ENCODE data around the gene CCDC9.
"Not testable (repeated sequence)": the region's sequence is repeated elsewhere in the genome, so short reads cannot be mapped to it uniquely, and the experiment has no call there.

The CCDC9 gene

GRCh38 chr19:47231215-47232054 is 24.9 kb upstream of the CCDC9 start:
- peak in 2 of 3 experiments; percentile 73 to 78 for DNase-seq (ENCODE audit: low read depth in 2 of 3, low spot score in 2 of 3)

- no peak for DNase-seq (ENCODE audit: low read depth in 2 of 3, low spot score in 2 of 3)
Measured at GRCh38 chr19:47232422-47233211, 23.7 kb upstream of the CCDC9 start.

- DNase-seq (ENCODE audit: low read depth in 2 of 3, low spot score in 2 of 3), result no peak
Measured at GRCh38 chr19:47236072-47236675, 20.2 kb upstream of the CCDC9 start.

GRCh38 chr19:47239152-47239551 is 17.2 kb upstream of the CCDC9 start:
- DNase-seq (ENCODE audit: low read depth in 2 of 3, low spot score in 2 of 3), result no peak

- DNase-seq (ENCODE audit: low read depth in 2 of 3, low spot score in 2 of 3), result no peak
Measured at GRCh38 chr19:47239610-47240296, 16.6 kb upstream of the CCDC9 start.

GRCh38 chr19:47240556-47240955 is 15.8 kb upstream of the CCDC9 start:
- DNase-seq (ENCODE audit: low read depth in 2 of 3, low spot score in 2 of 3), result no peak

GRCh38 chr19:47240996-47241918 is 15.1 kb upstream of the CCDC9 start:
- peak in 1 of 3 experiments; percentile 53 for DNase-seq (ENCODE audit: low read depth in 2 of 3, low spot score in 2 of 3)

GRCh38 chr19:47241919-47242577 is 14.3 kb upstream of the CCDC9 start:
- DNase-seq (ENCODE audit: low read depth in 2 of 3, low spot score in 2 of 3), result no peak

- no peak for DNase-seq (ENCODE audit: low read depth in 2 of 3, low spot score in 2 of 3)
Measured at GRCh38 chr19:47243364-47243775, 13.0 kb upstream of the CCDC9 start.

- peak; percentile 83 to 92 (median 91) for DNase-seq (ENCODE audit: low read depth in 2 of 3, low spot score in 2 of 3)
Measured at GRCh38 chr19:47243776-47244547, 12.4 kb upstream of the CCDC9 start.

- peak in 2 of 3 experiments; percentile 78 to 83 for DNase-seq (ENCODE audit: low read depth in 2 of 3, low spot score in 2 of 3)
Measured at GRCh38 chr19:47247308-47247990, 8.9 kb upstream of the CCDC9 start.

- DNase-seq (ENCODE audit: low read depth in 2 of 3, low spot score in 2 of 3), result not testable (repeated sequence)
Measured at GRCh38 chr19:47253016-47253415, 3.3 kb upstream of the CCDC9 start.

- no peak for DNase-seq (ENCODE audit: low read depth in 2 of 3, low spot score in 2 of 3)
Measured at GRCh38 chr19:47253467-47253881, 2.9 kb upstream of the CCDC9 start.

- no peak for DNase-seq (ENCODE audit: low read depth in 2 of 3, low spot score in 2 of 3)
Measured at GRCh38 chr19:47253970-47254369, 2.4 kb upstream of the CCDC9 start.

GRCh38 chr19:47256693-47257410 is 527 bp downstream of the CCDC9 start:
- peak; percentile 100 for DNase-seq (ENCODE audit: low read depth in 2 of 3, low spot score in 2 of 3)

- no peak for DNase-seq (ENCODE audit: low read depth in 2 of 3, low spot score in 2 of 3)
Measured at GRCh38 chr19:47257411-47258169, 1.3 kb downstream of the CCDC9 start.

GRCh38 chr19:47258434-47258833 is 2.1 kb downstream of the CCDC9 start:
- DNase-seq (ENCODE audit: low read depth in 2 of 3, low spot score in 2 of 3), result no peak

Data from activated CD8-positive, alpha-beta memory T cell treated with anti-CD3 and anti-CD28 coated beads for 48 hours (primary cell).